NCI-H2107 (cell line): ENCODE measurements around the gene TM4SF4.

Experiments
- DNase-seq: peaks from one replicate; lab custom pipeline; 2025; lab: John Stamatoyannopoulos, UW

Gene TM4SF4

GRCh38 chr3:149455366-149455765, 19.1 kb upstream of the TM4SF4 start:
- DNase-seq = no peak

GRCh38 chr3:149455989-149456388, 18.5 kb upstream of the TM4SF4 start:
- DNase-seq = no peak

DNA sequence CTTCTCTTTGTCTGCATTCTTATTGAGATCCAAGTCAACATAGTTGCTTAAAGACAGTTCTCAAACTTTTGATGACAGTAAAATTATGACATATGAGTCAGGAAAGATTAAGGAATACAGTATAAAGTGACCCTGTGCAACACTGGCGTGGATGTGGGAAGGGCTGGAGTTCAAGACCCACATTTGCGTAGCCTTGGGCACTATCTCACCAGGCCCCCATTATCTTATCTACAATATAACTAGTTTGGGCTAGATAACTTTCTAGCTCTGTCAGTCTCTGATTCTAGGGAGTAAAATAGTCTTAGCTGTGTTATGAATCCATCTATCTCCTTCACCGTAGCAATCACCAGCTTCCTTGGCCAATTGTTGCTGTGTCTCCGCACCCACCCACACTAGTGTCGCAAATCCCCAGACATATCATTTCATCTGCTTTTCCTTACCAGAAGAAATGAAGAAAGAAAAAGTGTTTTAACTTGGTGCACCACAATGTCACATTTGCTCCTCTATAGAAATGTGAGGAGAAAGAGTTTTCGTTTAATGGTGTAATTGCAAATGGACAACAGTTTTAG, 14.9 kb upstream of the TM4SF4 start:
- no peak for DNase-seq

- no peak for DNase-seq
Measured at GRCh38 chr3:149460117-149460516, 14.4 kb upstream of the TM4SF4 start.

DNA sequence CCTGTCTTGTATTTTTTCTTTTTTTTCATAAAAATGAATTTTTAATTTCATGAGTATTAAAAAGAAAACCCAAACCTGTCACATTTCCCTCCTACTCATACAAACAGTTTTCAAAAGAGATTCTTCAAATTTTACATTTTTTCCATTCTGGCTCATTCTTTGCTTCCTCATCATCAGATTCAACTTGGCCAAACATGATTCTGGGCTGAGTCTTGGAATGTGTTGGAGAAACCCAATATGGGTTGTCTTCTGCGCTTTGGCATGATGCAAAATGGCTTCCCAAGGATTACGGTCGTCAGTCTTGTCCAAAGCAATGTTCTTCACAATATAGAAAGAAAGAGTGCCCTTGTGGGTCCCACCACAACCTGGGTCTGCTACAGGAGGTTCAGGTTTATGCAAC, 12.4 kb upstream of the TM4SF4 start:
- no peak for DNase-seq

DNA sequence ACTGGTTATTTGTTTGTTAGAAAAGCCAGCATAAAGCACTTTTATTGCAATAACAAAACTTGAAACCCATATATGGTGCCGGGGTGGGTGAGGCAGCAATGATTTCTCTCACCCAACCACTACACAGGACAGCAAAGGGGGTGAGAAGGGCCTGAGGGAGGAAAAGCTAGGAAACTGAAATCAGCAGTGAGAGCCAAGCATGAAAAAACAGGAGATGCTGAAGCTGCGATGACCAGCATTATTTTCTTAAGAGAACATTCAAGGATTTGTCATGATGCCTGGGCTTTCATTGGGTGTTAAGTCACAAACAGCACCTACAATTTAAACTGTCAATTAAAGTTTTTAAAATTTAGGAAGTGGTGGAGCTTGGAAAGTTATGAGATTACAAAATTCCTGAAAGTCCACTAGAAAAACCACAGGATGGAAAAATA, 11.9 kb upstream of the TM4SF4 start:
- DNase-seq = no peak

DNA sequence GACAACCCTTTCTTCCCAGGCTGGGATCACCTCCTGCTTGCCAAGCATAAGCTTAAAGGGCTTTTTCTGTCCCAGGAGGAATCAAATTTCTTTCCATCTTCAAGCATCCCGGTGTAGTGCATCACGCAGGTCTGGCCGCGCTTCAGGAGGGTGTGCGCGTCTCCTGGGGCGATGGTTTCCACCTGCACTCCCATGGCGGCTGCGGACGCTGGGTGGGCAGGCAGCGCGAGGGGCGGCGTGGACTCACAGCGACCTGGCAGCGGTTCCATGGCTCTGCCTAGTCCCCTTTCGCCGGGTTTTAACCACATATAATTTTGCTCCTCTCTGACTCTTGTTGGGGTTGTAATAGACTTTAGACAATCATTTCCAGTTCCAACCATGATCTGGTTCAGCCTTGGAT, 10.6 kb upstream of the TM4SF4 start:
- DNase-seq = no peak

DNA sequence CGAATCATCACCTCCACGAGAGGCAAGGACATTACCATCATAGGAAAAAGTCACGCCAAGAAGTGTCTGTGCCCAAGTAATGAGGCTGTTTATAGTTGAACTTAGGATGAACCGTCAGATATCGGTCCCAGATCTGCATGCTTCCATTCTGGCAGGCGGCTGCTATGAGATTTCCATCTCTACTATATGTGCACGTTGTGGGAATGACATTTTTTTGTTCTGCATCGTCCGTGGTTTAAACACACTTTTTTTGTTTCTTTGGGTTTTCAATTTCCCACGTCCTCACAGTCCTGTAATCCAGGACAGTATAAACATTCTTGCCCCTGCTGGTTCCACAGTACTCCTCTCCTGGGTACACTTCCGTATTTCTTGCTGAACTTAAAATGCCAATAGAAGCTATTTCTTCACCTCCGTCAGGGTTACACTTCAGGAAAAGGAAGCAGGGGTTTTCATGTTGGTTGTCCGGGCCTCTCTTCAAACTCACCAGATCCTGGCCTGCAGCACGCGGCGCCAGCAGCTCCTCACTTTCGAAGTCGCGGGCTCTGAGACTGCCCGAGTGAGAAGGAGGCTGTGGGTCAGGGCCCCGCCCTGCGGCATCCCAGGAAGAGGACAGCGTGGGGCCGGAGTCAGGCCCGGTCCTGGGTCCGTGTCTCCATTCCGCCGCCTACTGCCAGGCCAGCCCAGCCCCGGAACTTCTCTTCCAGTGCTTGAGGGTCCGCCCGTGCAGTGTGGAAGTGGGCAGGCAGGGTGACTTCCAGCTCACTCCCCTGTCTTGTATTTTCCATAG, 9.8 kb upstream of the TM4SF4 start:
- no peak for DNase-seq

- no peak for DNase-seq
Measured at GRCh38 chr3:149465351-149465883, 9.1 kb upstream of the TM4SF4 start.

DNA sequence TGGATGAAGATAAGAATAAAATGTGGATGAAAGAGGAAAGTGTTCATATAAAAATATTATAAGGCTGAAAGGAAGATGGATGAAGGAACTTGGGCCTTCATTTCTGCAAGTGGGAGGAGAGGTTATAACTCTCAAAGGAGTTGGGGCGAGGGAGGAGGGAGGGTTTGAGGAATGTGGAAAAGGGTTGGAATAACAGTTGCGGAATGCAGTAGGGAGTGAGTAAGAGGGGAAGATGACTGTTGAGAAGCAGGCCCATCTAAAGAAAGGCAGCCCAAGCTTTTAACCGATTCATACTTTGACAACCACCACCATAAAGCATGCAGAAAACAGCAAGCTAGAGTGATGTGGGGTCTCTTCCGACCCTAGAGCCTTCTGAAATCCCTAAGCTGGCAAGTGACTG, 8.3 kb upstream of the TM4SF4 start:
- no peak for DNase-seq

GRCh38 chr3:149468504-149469212, 5.8 kb upstream of the TM4SF4 start:
- DNase-seq = no peak

DNA sequence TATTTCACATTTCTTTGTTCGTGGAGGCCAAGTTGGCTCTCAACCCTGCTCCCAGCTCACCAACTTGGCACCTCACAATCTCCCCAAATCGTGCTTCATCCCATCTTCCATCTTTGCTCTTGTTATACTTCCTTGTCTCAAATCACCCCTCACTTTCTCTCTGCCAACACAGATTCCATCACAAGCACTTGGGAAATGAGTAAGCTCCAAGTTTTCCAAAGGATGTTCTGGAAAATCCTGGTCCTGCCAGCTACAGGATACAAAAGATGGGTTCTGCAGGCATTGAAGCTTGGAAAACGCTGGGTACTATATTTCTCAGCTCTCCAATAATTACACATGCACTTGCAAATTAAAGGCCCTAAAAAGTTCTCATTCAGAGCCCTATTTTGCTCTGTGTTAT, 4.1 kb upstream of the TM4SF4 start:
- no peak for DNase-seq

GRCh38 chr3:149472030-149472797, 2.3 kb upstream of the TM4SF4 start:
- no peak for DNase-seq

DNA sequence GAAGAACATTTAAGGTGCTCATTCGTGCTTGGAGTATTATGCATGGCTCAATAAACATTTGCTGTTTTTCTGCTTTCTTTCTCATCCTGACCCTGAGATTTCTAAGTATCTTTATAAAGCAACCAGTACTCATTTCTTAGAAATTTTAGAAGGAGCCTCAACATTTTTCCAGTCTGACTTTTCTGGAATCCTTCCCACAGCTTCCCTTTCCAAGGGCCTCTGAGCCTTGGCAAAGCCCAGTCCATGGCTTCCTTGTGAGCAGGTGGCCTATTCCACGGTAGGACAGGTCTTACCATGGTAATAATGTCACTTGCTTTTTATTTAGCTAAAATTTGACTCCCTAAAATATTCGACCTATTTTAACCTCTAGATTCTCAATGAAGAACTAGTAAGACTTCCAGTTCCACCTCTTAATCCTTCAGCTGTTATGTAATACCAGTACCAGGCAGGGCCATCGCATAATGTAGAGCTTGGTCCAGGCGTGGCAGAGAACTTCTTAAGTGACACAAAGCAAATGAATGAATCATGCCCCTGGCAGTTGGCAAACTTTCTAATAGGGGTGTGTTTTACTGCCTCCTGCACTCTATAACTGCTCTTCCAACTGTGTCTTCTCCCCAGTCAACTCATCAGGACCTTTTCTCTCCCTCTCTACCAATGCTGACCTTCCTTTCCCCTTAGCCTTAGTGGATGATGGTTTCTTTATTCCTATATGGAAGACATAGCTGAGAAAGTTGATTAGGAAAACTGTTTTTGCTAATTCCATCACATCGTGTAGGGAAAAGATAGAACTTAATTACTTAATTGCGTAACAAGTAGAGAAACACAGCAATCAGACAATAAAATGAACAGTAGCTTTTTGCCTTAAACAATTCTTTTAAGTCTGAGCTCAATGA, 894 bp upstream of the TM4SF4 start:
- DNase-seq = no peak

DNA sequence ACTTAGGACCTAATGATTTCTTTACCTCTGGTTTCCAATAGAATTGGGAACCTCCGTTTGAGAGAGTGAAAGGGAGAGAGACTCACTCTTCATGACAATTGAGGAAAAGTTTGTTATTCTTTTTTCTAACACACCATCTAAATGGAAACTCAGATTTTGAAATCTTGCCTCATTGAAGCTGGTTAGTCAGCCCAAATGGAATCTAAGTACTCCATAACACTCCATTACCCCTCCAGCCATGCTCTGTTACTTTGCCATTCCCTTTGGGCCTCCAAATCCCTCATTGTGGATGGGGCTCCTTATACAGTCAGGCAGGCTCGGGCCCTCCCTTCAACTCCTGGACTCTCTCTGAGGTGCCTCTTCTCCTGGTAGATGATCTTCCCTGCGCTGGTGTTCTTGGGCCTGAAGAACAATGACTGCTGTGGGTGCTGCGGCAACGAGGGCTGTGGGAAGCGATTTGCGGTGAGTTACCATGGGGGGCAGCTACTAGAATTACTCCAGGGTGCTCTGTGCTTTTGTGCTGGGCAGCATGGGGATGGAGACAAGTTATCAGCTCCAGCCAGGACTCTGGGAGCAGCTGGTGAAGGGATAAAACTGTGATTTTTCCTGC, 1.1 kb downstream of the TM4SF4 start:
- no peak for DNase-seq

DNA sequence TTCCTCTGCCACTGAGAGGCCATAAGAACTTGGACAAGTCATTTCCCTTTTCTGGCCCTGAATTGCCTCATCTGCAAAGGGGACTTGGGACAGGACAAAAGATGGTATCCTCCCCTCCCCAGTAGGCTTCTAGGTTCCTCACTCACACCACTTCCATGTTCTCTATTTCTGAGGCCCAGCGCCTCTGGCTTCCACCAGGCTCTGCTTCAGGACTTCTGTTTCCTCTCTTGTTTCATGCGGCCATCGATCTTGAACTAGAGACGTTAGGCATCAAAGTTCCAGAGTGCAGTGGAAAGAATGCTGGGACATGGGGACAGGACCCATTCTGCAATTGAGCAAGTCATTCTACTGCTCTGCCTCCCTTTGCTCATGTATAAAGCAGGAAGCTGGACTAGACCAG, 1.7 kb downstream of the TM4SF4 start:
- no peak for DNase-seq

- DNase-seq = no peak
Measured at GRCh38 chr3:149479621-149480325, 5.3 kb downstream of the TM4SF4 start.

DNA sequence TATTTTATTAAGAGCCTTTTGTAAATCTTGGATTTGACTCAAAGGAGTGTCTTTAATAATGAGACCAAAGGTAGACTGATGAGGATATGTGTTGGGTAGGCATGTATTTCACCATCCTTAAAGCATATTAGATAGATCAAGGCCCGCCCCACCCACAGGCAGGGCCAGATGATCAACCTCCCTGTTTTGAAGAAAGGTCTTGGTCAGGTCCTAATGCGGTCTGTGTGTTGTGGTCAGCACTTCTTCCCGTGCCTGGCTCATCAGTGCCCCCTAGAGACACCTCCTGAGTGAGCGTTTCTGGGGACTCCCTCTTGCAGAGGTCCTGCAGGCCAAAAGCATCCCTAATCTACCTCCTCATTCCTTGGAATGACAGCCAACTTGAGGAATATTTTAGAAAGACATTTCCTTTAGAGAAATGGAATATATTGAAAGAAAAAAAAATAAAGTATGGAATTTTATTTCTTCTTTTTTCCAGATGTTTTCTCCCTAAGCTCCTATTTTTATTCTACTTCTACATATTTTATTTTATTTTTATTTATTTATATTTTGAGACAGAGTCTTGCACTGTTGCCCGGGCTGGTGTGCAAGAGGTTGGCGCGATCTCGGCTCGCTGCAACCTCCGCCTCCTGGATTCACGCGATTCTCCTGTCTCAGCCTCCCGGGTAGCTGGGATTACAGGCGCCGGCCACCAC, 6.0 kb downstream of the TM4SF4 start:
- DNase-seq = peak; percentile 10

GRCh38 chr3:149481056-149481455, 6.6 kb downstream of the TM4SF4 start:
- no peak for DNase-seq

- DNase-seq = no peak
Measured at GRCh38 chr3:149481491-149481890, 7.0 kb downstream of the TM4SF4 start.
